Astrocyte (in vitro differentiated cells and primary cell): ENCODE measurements around the gene ARID4B. TPM values are rescaled to one million over a fixed set of nuclear protein-coding genes. Genes with fewer than 3 reads are reported as not detected.
A peak's percentile ranks its signal among the peaks of the same experiment; 100 is the strongest.

ENCODE experiments used
- DNase-seq: peaks from one replicate; pipeline ENCODE4 v3.0.0-alpha.2; 2010; ENCODE audit warnings: low read depth
- FAIRE-seq: peaks from 2 replicates; lab custom pipeline; 2011; peaks lifted over from hg19 to GRCh38; lab: Jason Lieb, UNC
- H2AFZ ChIP-seq: 2 replicates; pipeline ENCODE4 v1.6.0; 2012; ENCODE audit warnings: low read depth, low read length, inconsistent platforms
- H3K27ac ChIP-seq: 2 replicates; pipeline ENCODE4 v1.5.1; 2011; ENCODE audit warnings: low read depth, low read length, inconsistent platforms
- H3K27me3 ChIP-seq: 2 replicates; pipeline ENCODE4 v1.6.0; 2011; ENCODE audit warnings: low read length, inconsistent platforms; ENCODE audit not compliant: insufficient read depth
- H3K36me3 ChIP-seq: 2 replicates; pipeline ENCODE4 v1.5.1; 2011; ENCODE audit warnings: low read length, inconsistent platforms; ENCODE audit not compliant: insufficient read depth
- H3K4me1 ChIP-seq: 2 replicates; pipeline ENCODE4 v1.5.1; 2011; ENCODE audit warnings: low read length, inconsistent platforms; ENCODE audit not compliant: insufficient read depth
- H3K4me2 ChIP-seq: 2 replicates; pipeline ENCODE4 v1.6.0; 2012; ENCODE audit warnings: low read length, inconsistent platforms
- H3K4me3 ChIP-seq: 2 replicates; pipeline ENCODE4 v1.5.1; 2011; ENCODE audit warnings: low read depth, mild to moderate bottlenecking, low read length, inconsistent platforms; ENCODE audit not compliant: insufficient read depth
- H3K79me2 ChIP-seq: 2 replicates; pipeline ENCODE4 v1.6.0; 2012; ENCODE audit warnings: mild to moderate bottlenecking, low read length, inconsistent platforms; ENCODE audit not compliant: insufficient read depth
- H3K9ac ChIP-seq: 2 replicates; pipeline ENCODE4 v1.6.0; 2012; ENCODE audit warnings: mild to moderate bottlenecking, low read length, inconsistent platforms
- H3K9me3 ChIP-seq: 2 replicates; pipeline ENCODE4 v1.5.1; 2012; ENCODE audit warnings: low read depth, mild to moderate bottlenecking, low read length, inconsistent platforms; ENCODE audit not compliant: insufficient read depth
- H4K20me1 ChIP-seq: 2 replicates; pipeline ENCODE4 v1.6.0; 2012; ENCODE audit warnings: low read length, inconsistent platforms; ENCODE audit not compliant: insufficient read depth
- H3K27ac Mint-ChIP-seq: one replicate; pipeline ENCODE4 v1.8.0; 2021; ENCODE audit warnings: mild to moderate bottlenecking, mixed read lengths; ENCODE audit not compliant: unreplicated experiment
- H3K27me3 Mint-ChIP-seq: one replicate; pipeline ENCODE4 v1.8.0; 2021; ENCODE audit warnings: low read depth, mixed read lengths; ENCODE audit not compliant: unreplicated experiment
- H3K36me3 Mint-ChIP-seq: one replicate; pipeline ENCODE4 v1.8.0; 2021; ENCODE audit warnings: low read depth, mixed read lengths; ENCODE audit not compliant: unreplicated experiment
- H3K4me1 Mint-ChIP-seq: one replicate; pipeline ENCODE4 v1.8.0; 2021; ENCODE audit warnings: low read depth, mixed read lengths; ENCODE audit not compliant: unreplicated experiment
- H3K4me3 Mint-ChIP-seq: one replicate; pipeline ENCODE4 v1.8.0; 2021; ENCODE audit warnings: mild to moderate bottlenecking, moderate library complexity, mixed read lengths; ENCODE audit not compliant: unreplicated experiment
- H3K9me3 Mint-ChIP-seq: one replicate; pipeline ENCODE4 v1.8.0; 2021; ENCODE audit warnings: mild to moderate bottlenecking, mixed read lengths; ENCODE audit not compliant: unreplicated experiment
- CTCF ChIP-seq: IDR thresholded peaks from 2 replicates; pipeline ENCODE4 v1.5.1; 2011; ENCODE audit warnings: low read depth, mild to moderate bottlenecking, inconsistent platforms, low read length, moderate library complexity; ENCODE audit not compliant: insufficient read depth
- EZH2 ChIP-seq: IDR thresholded peaks from 2 replicates; pipeline ENCODE4 v1.6.1; 2012; ENCODE audit warnings: mild to moderate bottlenecking, low read length, inconsistent platforms; ENCODE audit not compliant: insufficient read depth
- total RNA-seq: library from RNA; stranded (reverse); gene quantifications from 2 replicates; pipeline ENCODE4 v1.2.1, GENCODE V29; 2021

ARID4B gene
- total RNA-seq, 1 donor from 2014 or later, result 38.6 TPM

- Histone ChIP-seq H3K9ac (no peak overlapping the region), H3K4me3 (no peak overlapping the region), H3K4me2 (no peak overlapping the region), H3K79me2 (peaks cover 41% of the 10 kb centered on the region), H3K4me1 (peaks cover 6% of the 10 kb centered on the region), H2AFZ (no peak overlapping the region), H3K27me3 (no peaks in the 10 kb centered on the region), H3K9me3 (no peaks in the 10 kb centered on the region), H3K27ac (no peak overlapping the region), H3K36me3 (no peaks in the 10 kb centered on the region), H4K20me1 (peaks cover 55% of the 10 kb centered on the region)
- H3K27me3 Mint-ChIP-seq, result no peaks in the 10 kb centered on the region
- H3K4me3 Mint-ChIP-seq, result no peak overlapping the region
- no peak for DNase-seq
- no peak overlapping the region for H3K27ac Mint-ChIP-seq
- FAIRE-seq, result no peak
- H3K36me3 Mint-ChIP-seq, result no peaks in the 10 kb centered on the region
- no peaks in the 10 kb centered on the region for H3K9me3 Mint-ChIP-seq
- peaks cover 17% of the 10 kb centered on the region for H3K4me1 Mint-ChIP-seq
- no peak for TF ChIP-seq CTCF
- no peak for TF ChIP-seq EZH2
Measured at GRCh38 chr1:235254721-235255120, 73.3 kb downstream of the ARID4B start.

- H2AFZ ChIP-seq, result no peak overlapping the region
- H3K79me2 ChIP-seq, result peaks cover 30% of the 10 kb centered on the region
- no peak overlapping the region for H3K4me2 ChIP-seq
- peak; percentile 89 for TF ChIP-seq CTCF
- TF ChIP-seq EZH2, result no peak
- Mint-ChIP-seq H3K36me3 (peaks cover 3% of the 10 kb centered on the region), H3K27ac (no peak overlapping the region), H3K27me3 (no peaks in the 10 kb centered on the region), H3K4me1 (peaks cover 6% of the 10 kb centered on the region), H3K9me3 (no peaks in the 10 kb centered on the region), H3K4me3 (no peak overlapping the region)
- H3K9ac ChIP-seq, result no peak overlapping the region
- no peaks in the 10 kb centered on the region for H3K27me3 ChIP-seq
- FAIRE-seq (peak; percentile 49), DNase-seq (peak; percentile 29)
- H3K36me3 ChIP-seq, result no peaks in the 10 kb centered on the region
- peaks cover 6% of the 10 kb centered on the region for H3K4me1 ChIP-seq
- H4K20me1 ChIP-seq, result peaks cover 46% of the 10 kb centered on the region
- no peaks in the 10 kb centered on the region for H3K9me3 ChIP-seq
- no peak overlapping the region for H3K27ac ChIP-seq
- no peak overlapping the region for H3K4me3 ChIP-seq
Measured at GRCh38 chr1:235253219-235253962, 74.6 kb downstream of the ARID4B start.

GRCh38 chr1:235250430-235250829 lies 77.5 kb downstream of the ARID4B start:
- no peak overlapping the region for H3K27ac Mint-ChIP-seq
- H4K20me1 ChIP-seq, result peaks cover 26% of the 10 kb centered on the region
- H3K4me1 Mint-ChIP-seq, result peaks cover 9% of the 10 kb centered on the region
- no peaks in the 10 kb centered on the region for H3K9me3 Mint-ChIP-seq
- no peak overlapping the region for H3K9ac ChIP-seq
- peaks cover 10% of the 10 kb centered on the region for H3K79me2 ChIP-seq
- peaks cover 7% of the 10 kb centered on the region for H3K4me1 ChIP-seq
- no peak for TF ChIP-seq EZH2
- TF ChIP-seq CTCF, result no peak
- no peaks in the 10 kb centered on the region for H3K36me3 ChIP-seq
- peaks cover 3% of the 10 kb centered on the region for H3K36me3 Mint-ChIP-seq
- H3K9me3 ChIP-seq, result no peaks in the 10 kb centered on the region
- H3K4me2 ChIP-seq, result no peak overlapping the region
- FAIRE-seq (no peak), DNase-seq (no peak)
- H3K27ac ChIP-seq, result no peak overlapping the region
- no peaks in the 10 kb centered on the region for H3K27me3 Mint-ChIP-seq
- no peak overlapping the region for H3K4me3 Mint-ChIP-seq
- no peak overlapping the region for H2AFZ ChIP-seq
- H3K27me3 ChIP-seq, result no peaks in the 10 kb centered on the region
- no peak overlapping the region for H3K4me3 ChIP-seq
